ENCODE results near the gene NRIP3.

DNA sequence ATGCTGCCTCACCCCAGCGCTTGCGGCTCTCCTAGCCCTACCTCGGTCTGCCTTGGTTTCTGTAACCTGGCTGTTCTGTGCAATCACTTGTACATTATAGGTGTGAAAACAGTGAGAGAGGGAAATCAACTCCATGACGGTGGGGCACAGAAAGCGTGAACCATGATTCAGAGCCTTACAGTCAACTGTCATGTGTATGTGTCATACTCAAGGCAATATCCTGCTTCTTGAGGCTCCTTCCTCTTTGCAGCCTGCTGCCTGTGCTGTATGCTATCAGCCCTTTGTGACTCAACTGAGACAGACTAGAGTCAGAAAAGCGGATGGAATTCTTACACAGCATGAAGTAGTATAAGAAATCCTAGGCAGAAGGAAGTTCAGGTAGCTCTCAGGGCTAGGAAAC, 2.1 kb downstream of the NRIP3 start:
- TF ChIP-seq, protein P1, sequence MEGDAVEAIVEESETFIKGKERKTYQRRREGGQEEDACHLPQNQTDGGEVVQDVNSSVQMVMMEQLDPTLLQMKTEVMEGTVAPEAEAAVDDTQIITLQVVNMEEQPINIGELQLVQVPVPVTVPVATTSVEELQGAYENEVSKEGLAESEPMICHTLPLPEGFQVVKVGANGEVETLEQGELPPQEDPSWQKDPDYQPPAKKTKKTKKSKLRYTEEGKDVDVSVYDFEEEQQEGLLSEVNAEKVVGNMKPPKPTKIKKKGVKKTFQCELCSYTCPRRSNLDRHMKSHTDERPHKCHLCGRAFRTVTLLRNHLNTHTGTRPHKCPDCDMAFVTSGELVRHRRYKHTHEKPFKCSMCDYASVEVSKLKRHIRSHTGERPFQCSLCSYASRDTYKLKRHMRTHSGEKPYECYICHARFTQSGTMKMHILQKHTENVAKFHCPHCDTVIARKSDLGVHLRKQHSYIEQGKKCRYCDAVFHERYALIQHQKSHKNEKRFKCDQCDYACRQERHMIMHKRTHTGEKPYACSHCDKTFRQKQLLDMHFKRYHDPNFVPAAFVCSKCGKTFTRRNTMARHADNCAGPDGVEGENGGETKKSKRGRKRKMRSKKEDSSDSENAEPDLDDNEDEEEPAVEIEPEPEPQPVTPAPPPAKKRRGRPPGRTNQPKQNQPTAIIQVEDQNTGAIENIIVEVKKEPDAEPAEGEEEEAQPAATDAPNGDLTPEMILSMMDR (IDR thresholded peaks at IDR 0.05; ENCODE audit: low read depth, low read length, missing input control), result no peak
- TF ChIP-seq GABPA (IDR thresholded peaks at IDR 0.05 in 1 of 2, conservative IDR thresholded peaks at IDR 0.05 in 1 of 2), result no peak
- TF ChIP-seq, protein P2, sequence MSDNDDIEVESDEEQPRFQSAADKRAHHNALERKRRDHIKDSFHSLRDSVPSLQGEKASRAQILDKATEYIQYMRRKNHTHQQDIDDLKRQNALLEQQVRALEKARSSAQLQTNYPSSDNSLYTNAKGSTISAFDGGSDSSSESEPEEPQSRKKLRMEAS (IDR thresholded peaks at IDR 0.05), result no peak

All from liver (tissue), 3 donors.